Renal cortical epithelial cell (primary cell): ENCODE results near the gene TMEM108. TPM values are rescaled to one million over a fixed set of nuclear protein-coding genes. Genes with fewer than 3 reads are reported as not detected.
A peak's percentile ranks its signal among the peaks of the same experiment; 100 is the strongest.

ENCODE experiments used
- DNase-seq: peaks from one replicate; pipeline ENCODE4 v3.0.0-alpha.2; 2011; ENCODE audit warnings: low read depth
- total RNA-seq: library from RNA; depleted of rRNA; stranded (reverse); fragments of >200 nt; gene quantifications from 2 replicates; pipeline ENCODE4 v1.2.3, GENCODE V29; 2014

The TMEM108 gene
- total RNA-seq, 1 donor from 2014 or later, result 0.25 TPM

GRCh38 chr3:133360476-133360875 lies 322.3 kb downstream of the TMEM108 start:
- no peak for DNase-seq

- no peak for DNase-seq
Measured at GRCh38 chr3:133361011-133361410, 322.8 kb downstream of the TMEM108 start.

GRCh38 chr3:133361435-133361834 lies 323.2 kb downstream of the TMEM108 start:
- DNase-seq, result no peak

GRCh38 chr3:133362539-133362938 lies 324.3 kb downstream of the TMEM108 start:
- DNase-seq, result no peak

- no peak for DNase-seq
Measured at GRCh38 chr3:133364704-133365103, 326.5 kb downstream of the TMEM108 start.

- DNase-seq, result no peak
Measured at GRCh38 chr3:133366921-133367320, 328.7 kb downstream of the TMEM108 start.

GRCh38 chr3:133367403-133367802 lies 329.2 kb downstream of the TMEM108 start:
- DNase-seq, result no peak

- no peak for DNase-seq
Measured at GRCh38 chr3:133367956-133368355, 329.8 kb downstream of the TMEM108 start.

- DNase-seq, result no peak
Measured at GRCh38 chr3:133368371-133369067, 330.3 kb downstream of the TMEM108 start.

- no peak for DNase-seq
Measured at GRCh38 chr3:133369068-133369440, 330.9 kb downstream of the TMEM108 start.

- DNase-seq, result no peak
Measured at GRCh38 chr3:133371181-133371580, 333.0 kb downstream of the TMEM108 start.

- no peak for DNase-seq
Measured at GRCh38 chr3:133371676-133372075, 333.5 kb downstream of the TMEM108 start.

- DNase-seq, result no peak
Measured at GRCh38 chr3:133374708-133375402, 336.7 kb downstream of the TMEM108 start.

- DNase-seq, result no peak
Measured at GRCh38 chr3:133375403-133375745, 337.2 kb downstream of the TMEM108 start.

GRCh38 chr3:133376810-133377209 lies 338.6 kb downstream of the TMEM108 start:
- DNase-seq, result no peak

GRCh38 chr3:133377396-133377795 lies 339.2 kb downstream of the TMEM108 start:
- DNase-seq, result peak; percentile 38

GRCh38 chr3:133379926-133380325 lies 341.7 kb downstream of the TMEM108 start:
- DNase-seq, result no peak

- DNase-seq, result no peak
Measured at GRCh38 chr3:133380481-133381225, 342.5 kb downstream of the TMEM108 start.

- DNase-seq, result no peak
Measured at GRCh38 chr3:133381346-133382109, 343.3 kb downstream of the TMEM108 start.

GRCh38 chr3:133383175-133383574 lies 345.0 kb downstream of the TMEM108 start:
- DNase-seq, result peak; percentile 47

GRCh38 chr3:133383741-133384140 lies 345.6 kb downstream of the TMEM108 start:
- no peak for DNase-seq
